ENCODE measurements around the gene DOCK6.

- TF ChIP-seq CTCF (IDR thresholded peaks at IDR 0.05; ENCODE audit: poor library complexity), result no peak
- no peak for TF ChIP-seq EZH2phosphoT487 (IDR thresholded peaks at IDR 0.05; ENCODE audit: low read depth, severe bottlenecking, unreplicated experiment)
These were observed 1.3 kb downstream of the DOCK6 start for GRCh38 chr19:11260996-11261395.

Data from hepatocyte (in vitro differentiated cells).